ENCODE measurements around the gene REG4. TPM values are rescaled to one million over a fixed set of nuclear protein-coding genes. Genes with fewer than 3 reads are reported as not detected.
"Not testable (repeated sequence)": the region's sequence is repeated elsewhere in the genome, so short reads cannot be mapped to it uniquely, and the experiment has no call there.

REG4 gene
- 0.16 to 0.29 TPM in 2 of 3 replicates, not detected in the other for total RNA-seq

DNA sequence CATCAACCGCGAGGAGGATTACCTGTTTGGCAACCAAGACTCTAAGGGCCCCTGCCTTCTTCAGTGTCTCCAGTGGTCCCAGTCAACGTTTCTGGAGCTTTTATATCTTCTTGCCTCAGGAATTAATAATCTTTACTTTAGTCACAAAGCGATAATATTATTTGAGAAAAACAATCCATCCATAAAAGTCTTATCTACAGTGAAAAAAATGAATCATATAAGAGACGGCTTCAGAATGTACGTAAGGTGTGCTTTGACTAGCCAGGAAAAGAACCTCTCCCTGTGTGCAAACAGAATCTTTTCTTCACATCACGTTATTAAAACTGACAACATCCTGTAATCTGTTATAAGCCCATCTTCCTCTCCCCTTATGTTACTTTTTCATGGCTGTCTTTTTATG, at the start of gene REG4:
REG4 (minus strand) TSS at position 74 of the 400 bp plus-strand sequence. CDS start 2,691 bp downstream, outside the sequence.
- H3K36me3 Mint-ChIP-seq: no peaks in the 10 kb centered on the region
- TF ChIP-seq CTCF (IDR thresholded peaks at IDR 0.05; ENCODE audit: unreplicated experiment): no peak
- H3K4me3 Mint-ChIP-seq: no peak within 1 kb of the TSS
- H3K27me3 Mint-ChIP-seq (ENCODE audit: low read depth): peaks cover 25% of the 10 kb centered on the region
- H3K27ac Mint-ChIP-seq: no peak within 1 kb of the TSS
- no peak for DNase-seq (ENCODE audit: low spot score in 2 of 2, unreplicated experiment in 2 of 2)
- peaks cover 21% of the 10 kb centered on the region for H3K4me1 Mint-ChIP-seq
- peaks cover 3% of the 10 kb centered on the region for H3K9me3 Mint-ChIP-seq

GRCh38 chr1:119859647-119860046, 48.4 kb upstream of the REG4 start:
- Mint-ChIP-seq H3K36me3 (no peaks in the 10 kb centered on the region), H3K27ac (no peak overlapping the region), H3K4me3 (no peak overlapping the region), H3K4me1 (peaks cover 37% of the 10 kb centered on the region), H3K27me3 (ENCODE audit: low read depth) (peaks cover 11% of the 10 kb centered on the region), H3K9me3 (no peaks in the 10 kb centered on the region)
- no peak for TF ChIP-seq CTCF (IDR thresholded peaks at IDR 0.05; ENCODE audit: unreplicated experiment)
- no peak for DNase-seq (ENCODE audit: low spot score in 2 of 2, unreplicated experiment in 2 of 2)

DNA sequence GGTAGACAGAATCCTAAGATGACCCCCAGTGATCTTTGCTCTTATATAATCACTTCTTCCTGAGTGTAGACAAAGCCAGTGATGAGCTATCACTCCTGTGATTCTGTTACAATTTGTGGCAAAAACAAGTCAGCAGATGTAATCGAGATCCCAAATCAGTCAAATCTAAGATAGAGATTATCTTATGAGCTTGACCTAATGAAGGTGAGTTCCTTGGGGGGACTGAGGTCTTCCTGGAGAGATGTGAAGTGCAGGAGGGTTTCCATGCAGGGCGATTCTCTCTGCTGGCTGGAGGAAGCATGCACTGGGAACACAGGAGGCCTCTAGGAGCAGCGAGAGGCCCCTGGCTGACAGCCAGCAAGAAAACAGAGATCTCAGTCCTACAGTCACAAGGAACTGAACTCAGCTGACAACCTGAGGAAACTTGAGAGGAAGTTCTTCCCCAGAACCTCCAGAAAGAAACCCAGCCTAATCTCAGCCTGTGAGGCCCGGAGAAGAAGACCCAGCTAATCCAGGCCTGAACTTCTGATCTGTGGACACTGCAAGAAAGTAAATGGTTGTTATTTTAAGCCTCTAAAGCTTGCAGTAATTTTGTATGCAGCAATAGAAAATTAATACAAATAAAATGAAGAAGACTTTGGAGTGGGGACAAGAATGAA, 47.4 kb upstream of the REG4 start:
- not testable (repeated sequence) for H3K4me3 Mint-ChIP-seq; H3K27ac Mint-ChIP-seq; DNase-seq (ENCODE audit: low spot score in 2 of 2, unreplicated experiment in 2 of 2); H3K36me3 Mint-ChIP-seq; H3K27me3 Mint-ChIP-seq (ENCODE audit: low read depth); H3K9me3 Mint-ChIP-seq
- peaks cover 37% of the 10 kb centered on the region for H3K4me1 Mint-ChIP-seq

DNA sequence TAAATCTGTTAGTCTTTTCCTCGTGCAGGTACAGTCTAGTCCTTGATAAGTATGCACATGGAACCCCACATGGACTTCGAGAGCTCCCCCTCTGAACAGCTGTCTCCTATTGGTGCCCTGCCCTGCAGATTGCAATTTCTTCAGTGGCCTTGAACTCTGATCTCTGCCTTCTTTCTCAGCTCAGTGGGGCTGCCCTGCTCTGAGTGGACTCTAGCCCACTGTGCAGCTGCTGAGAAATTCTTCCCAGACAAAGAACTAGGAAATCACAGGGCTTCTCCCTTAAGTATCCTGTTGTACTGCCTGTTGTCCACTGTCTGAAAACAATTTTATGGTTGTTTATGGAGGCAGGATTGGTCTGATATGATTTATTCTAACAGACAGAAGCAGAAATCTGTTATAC, 46.9 kb upstream of the REG4 start:
- Mint-ChIP-seq H3K36me3 (no peaks in the 10 kb centered on the region), H3K4me1 (peaks cover 37% of the 10 kb centered on the region), H3K27ac (no peak overlapping the region), H3K27me3 (ENCODE audit: low read depth) (peaks cover 6% of the 10 kb centered on the region), H3K4me3 (no peak overlapping the region), H3K9me3 (no peaks in the 10 kb centered on the region)
- no peak for TF ChIP-seq CTCF (IDR thresholded peaks at IDR 0.05; ENCODE audit: unreplicated experiment)
- DNase-seq (ENCODE audit: low spot score in 2 of 2, unreplicated experiment in 2 of 2): no peak

DNA sequence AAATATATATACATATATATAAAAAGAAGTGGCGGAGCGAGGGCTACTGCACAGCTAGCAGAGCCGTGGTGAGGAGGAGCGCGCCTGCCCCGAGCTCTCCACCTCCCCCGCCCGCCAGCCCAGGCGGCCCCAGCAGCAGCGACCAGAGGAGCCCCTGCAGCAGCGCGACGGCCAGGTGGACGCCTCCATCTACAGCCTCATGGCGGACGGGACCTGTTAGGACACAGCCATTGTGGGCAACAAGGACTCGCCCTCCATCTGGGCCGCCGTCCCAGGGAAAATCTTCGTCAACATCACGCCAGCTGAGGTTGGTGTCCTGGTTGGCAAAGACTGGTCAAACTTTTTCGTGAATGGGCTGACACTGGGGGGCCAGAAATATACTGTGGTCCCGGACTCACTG, 41.9 kb upstream of the REG4 start:
- peaks cover 6% of the 10 kb centered on the region for H3K4me1 Mint-ChIP-seq
- H3K36me3 Mint-ChIP-seq: no peaks in the 10 kb centered on the region
- H3K4me3 Mint-ChIP-seq: no peak overlapping the region
- no peak for TF ChIP-seq CTCF (IDR thresholded peaks at IDR 0.05; ENCODE audit: unreplicated experiment)
- DNase-seq (ENCODE audit: low spot score in 2 of 2, unreplicated experiment in 2 of 2): no peak
- H3K27ac Mint-ChIP-seq: no peak overlapping the region
- H3K27me3 Mint-ChIP-seq (ENCODE audit: low read depth): no peaks in the 10 kb centered on the region
- no peaks in the 10 kb centered on the region for H3K9me3 Mint-ChIP-seq

- H3K27me3 Mint-ChIP-seq (ENCODE audit: low read depth): peaks cover 45% of the 10 kb centered on the region
- not testable (repeated sequence) for H3K9me3 Mint-ChIP-seq; H3K4me3 Mint-ChIP-seq; H3K27ac Mint-ChIP-seq; DNase-seq (ENCODE audit: low spot score in 2 of 2, unreplicated experiment in 2 of 2); H3K4me1 Mint-ChIP-seq; H3K36me3 Mint-ChIP-seq
- peak; percentile 60 for TF ChIP-seq CTCF (IDR thresholded peaks at IDR 0.05; ENCODE audit: unreplicated experiment)
Observed at GRCh38 chr1:119844206-119844605, 32.9 kb upstream of the REG4 start.

Measured in mesothelial cell of epicardium (in vitro differentiated cells).